IMR-90 (cell line): ENCODE data around the gene TTC23. TPM values are rescaled to one million over a fixed set of nuclear protein-coding genes. Genes with fewer than 3 reads are reported as not detected.

ENCODE experiments used
- ATAC-seq: fragments of 200-7000 bp; cut with Tn5 transposase; 2 replicates; pipeline ENCODE4 v1.9.1; 2020; ENCODE audit warnings: low read depth, mild to moderate bottlenecking, moderate library complexity
- BruUV-seq: library from RNA; stranded (reverse); fragments of 400-500 nt; replicated peaks from 2 replicates; lab custom pipeline; 2021; lab: Mats Ljungman, UMichigan
- CTCF ChIA-PET: fragments of 300-600 bp; formaldehyde crosslinking; extraction: SDS; loops from one replicate; lab custom pipeline; 2021; ENCODE audit warnings: antibody characterized with exemption; lab: Yijun Ruan, JAX
- POLR2A ChIA-PET: fragments of 300-600 bp; sonication (Branson Sonifier 250); formaldehyde crosslinking; loops from one replicate; lab custom pipeline; 2022; ENCODE audit warnings: antibody characterized with exemption; ENCODE audit not compliant: unreplicated experiment; lab: Charles Lee
- DNase-seq: peaks from one replicate; pipeline ENCODE4 v3.0.0; 2013
- H2AFZ ChIP-seq: replicated peaks from 2 replicates; pipeline ENCODE3; 2013; ENCODE audit warnings: low read length, mild to moderate bottlenecking; ENCODE audit not compliant: poor library complexity
- H2AK5ac ChIP-seq: 2 replicates; pipeline ENCODE4 v1.6.1; 2013; ENCODE audit warnings: low read depth, low read length, inconsistent platforms
- H2AK9ac ChIP-seq: replicated peaks from 2 replicates; pipeline ENCODE3; 2013; ENCODE audit warnings: mild to moderate bottlenecking, low read depth, low read length, moderate library complexity; ENCODE audit not compliant: poor library complexity
- H2BK120ac ChIP-seq: 2 replicates; pipeline ENCODE4 v1.6.1; 2013; ENCODE audit warnings: low read depth, low read length, inconsistent platforms
- H2BK15ac ChIP-seq: 3 replicates; pipeline ENCODE4 v1.6.1; 2013; ENCODE audit warnings: low read depth, low read length, inconsistent platforms
- H2BK20ac ChIP-seq: 2 replicates; pipeline ENCODE4 v1.6.1; 2013; ENCODE audit warnings: low read depth, mild to moderate bottlenecking, inconsistent platforms, low read length, moderate library complexity
- H2BK5ac ChIP-seq: 2 replicates; pipeline ENCODE4 v1.6.1; 2013; ENCODE audit warnings: mild to moderate bottlenecking, low read depth, low read length, inconsistent platforms; ENCODE audit not compliant: poor library complexity, severe bottlenecking
- H3K14ac ChIP-seq: replicated peaks from 2 replicates; pipeline ENCODE4 v1.6.1; 2013; ENCODE audit warnings: low read depth, low read length, inconsistent platforms
- H3K18ac ChIP-seq: 2 replicates; pipeline ENCODE4 v1.6.1; 2013; ENCODE audit warnings: low read depth, low read length, control low read depth
- H3K23ac ChIP-seq: 2 replicates; pipeline ENCODE4 v1.6.1; 2013; ENCODE audit warnings: low read depth, low read length, inconsistent platforms
- H3K27ac ChIP-seq: 2 replicates; pipeline ENCODE4 v1.5.1; 2013; ENCODE audit warnings: mild to moderate bottlenecking, control low read depth, low read length; ENCODE audit not compliant: insufficient read depth
- H3K27me3 ChIP-seq: 2 replicates; pipeline ENCODE4 v1.6.1; 2013; ENCODE audit warnings: low read length; ENCODE audit not compliant: control insufficient read depth, insufficient read depth
- H3K36me3 ChIP-seq: 2 replicates; pipeline ENCODE4 v1.6.1; 2013; ENCODE audit warnings: low read length, mixed read lengths; ENCODE audit not compliant: control insufficient read depth, insufficient read depth
- H3K4ac ChIP-seq: 2 replicates; pipeline ENCODE4 v1.6.1; 2013; ENCODE audit warnings: low read depth, low read length, inconsistent platforms
- H3K4me1 ChIP-seq: 2 replicates; pipeline ENCODE4 v1.6.1; 2013; ENCODE audit warnings: low read length, mixed read lengths; ENCODE audit not compliant: control insufficient read depth, insufficient read depth
- H3K4me2 ChIP-seq: 2 replicates; pipeline ENCODE4 v1.6.1; 2013; ENCODE audit warnings: low read depth, mild to moderate bottlenecking, control low read depth, low read length, moderate library complexity
- H3K4me3 ChIP-seq: 2 replicates; pipeline ENCODE4 v1.5.1; 2013; ENCODE audit warnings: low read depth, mild to moderate bottlenecking, control low read depth, low read length, moderate library complexity; ENCODE audit not compliant: insufficient read depth
- H3K56ac ChIP-seq: 2 replicates; pipeline ENCODE4 v1.6.1; 2013; ENCODE audit warnings: low read length, inconsistent platforms; ENCODE audit not compliant: insufficient read depth; ENCODE audit errors: extremely low read depth
- H3K79me1 ChIP-seq, 2 experiments: 2 replicates each; pipeline ENCODE4 v1.6.1; 2013; ENCODE audit warnings: low read length in 2 of 2, inconsistent platforms in 1 of 2, low read depth in 1 of 2
- H3K9ac ChIP-seq: 2 replicates; pipeline ENCODE4 v1.6.1; 2013; ENCODE audit warnings: low read depth, low read length, control low read depth
- H3K9me1 ChIP-seq: 2 replicates; pipeline ENCODE4 v1.6.1; 2013; ENCODE audit warnings: low read length, inconsistent platforms; ENCODE audit not compliant: insufficient read depth
- H3K9me3 ChIP-seq: 2 replicates; pipeline ENCODE4 v1.6.1; 2013; ENCODE audit warnings: low read length; ENCODE audit not compliant: control insufficient read depth, insufficient read depth
- H4K20me1 ChIP-seq: 2 replicates; pipeline ENCODE4 v1.6.1; 2013; ENCODE audit warnings: low read length, inconsistent platforms; ENCODE audit not compliant: insufficient read depth
- H4K5ac ChIP-seq: 2 replicates; pipeline ENCODE4 v1.6.1; 2013; ENCODE audit warnings: mild to moderate bottlenecking, low read depth, low read length, control low read depth
- H4K8ac ChIP-seq, 2 experiments: 2 replicates each; pipeline ENCODE4 v1.6.1; 2013; ENCODE audit warnings: low read depth in 2 of 2, low read length in 2 of 2, control low read depth in 1 of 2, inconsistent platforms in 1 of 2
- H4K91ac ChIP-seq: 2 replicates; pipeline ENCODE4 v1.6.1; 2013; ENCODE audit warnings: low read depth, low read length, inconsistent platforms; ENCODE audit not compliant: insufficient read depth
- CHD1 ChIP-seq: IDR thresholded peaks from 2 replicates; pipeline ENCODE4 v1.6.1; 2012; ENCODE audit warnings: low read depth, low read length, improper control_type of control experiment
- ELK1 ChIP-seq: fragments of 150-350 bp; IDR thresholded peaks from 2 replicates; pipeline ENCODE4 v1.6.1; 2016; ENCODE audit warnings: low read depth, mild to moderate bottlenecking, low read length, moderate library complexity, borderline replicate concordance
- MAZ ChIP-seq: IDR thresholded peaks from 2 replicates; pipeline ENCODE4 v1.6.1; 2012; ENCODE audit warnings: low read depth, mild to moderate bottlenecking, low read length, improper control_type of control experiment, moderate library complexity, borderline replicate concordance
- MXI1 ChIP-seq: IDR thresholded peaks from 2 replicates; pipeline ENCODE4 v1.6.1; 2012; ENCODE audit warnings: low read depth, mild to moderate bottlenecking, low read length, moderate library complexity, borderline replicate concordance
- RCOR1 ChIP-seq: IDR thresholded peaks from 2 replicates; pipeline ENCODE4 v1.6.1; 2012; ENCODE audit warnings: mild to moderate bottlenecking, low read length, improper control_type of control experiment; ENCODE audit not compliant: insufficient replicate concordance
- SMC3 ChIP-seq: fragments of 150-350 bp; IDR thresholded peaks from 2 replicates; pipeline ENCODE4 v1.6.1; 2016; ENCODE audit warnings: low read depth, mild to moderate bottlenecking, antibody characterized with exemption, low read length, moderate library complexity
- WGBS, 2 experiments: methylation state at CpG; one replicate each; pipeline versions ENCODE4 v1.1.5 to v1.1.7; 2013; ENCODE audit warnings: missing lambda C conversion rate in 2 of 2; ENCODE audit not compliant: insufficient read length in 1 of 2; ENCODE audit errors: extremely low coverage in 2 of 2; 5-methylcytosine and 5-hydroxymethylcytosine counted together
- dilution Hi-C: fragments of 300-500 bp; cut with HindIII; formaldehyde crosslinking; loops from one replicate; pipeline ENCODE4 v1.14.3; 2018; ENCODE audit warnings: low sequenced_read_pairs; ENCODE audit not compliant: unreplicated experiment
- in situ Hi-C: fragments of 300-500 bp; cut with MboI; formaldehyde crosslinking; loops from 3 replicates; pipeline ENCODE4 v1.14.3; 2019; ENCODE audit warnings: low sequenced_read_pairs, inconsistent platforms, mixed read lengths
- intact Hi-C: fragments of 100-400 bp; cut with micrococcal nuclease; formaldehyde crosslinking; loops from 2 replicates; pipeline ENCODE4 v1.10.0; 2022
- polyA plus RNA-seq, 3 experiments: library from polyadenylated mRNA; depleted of rRNA; stranded (reverse); fragments of >200 nt; gene quantifications; 2 replicates each; pipeline ENCODE4 v1.2.3, GENCODE V29; 2012; ENCODE audit warnings: low replicate concordance in 1 of 3
- total RNA-seq: library from RNA; depleted of rRNA; stranded (reverse); fragments of >200 nt; gene quantifications from 2 replicates; pipeline ENCODE4 v1.2.3, GENCODE V29; 2012

Gene TTC23
- total and polyA plus RNA-seq, 2 of the 4 experiments (the other 2 are of a cell fraction): 7.8 to 29.8 TPM

GRCh38 chr15:99114511-99115299 is 134.7 kb downstream of the TTC23 start (continued):
- TF ChIP-seq MAZ: no peak

- no peak overlapping the region for H2BK5ac ChIP-seq
- no peak overlapping the region for H2BK20ac ChIP-seq
- H3K4me2 ChIP-seq: no peak overlapping the region
- no peak overlapping the region for H4K8ac ChIP-seq
- H3K4me3 ChIP-seq: no peak overlapping the region
- DNase-seq (no peak), ATAC-seq (no peak)
- no peak overlapping the region for H4K91ac ChIP-seq
- no peaks in the 10 kb centered on the region for H3K9me3 ChIP-seq
- no peak overlapping the region for H3K14ac ChIP-seq
- no peak overlapping the region for H3K23ac ChIP-seq
- H3K9ac ChIP-seq: no peak overlapping the region
- H3K27ac ChIP-seq: no peak overlapping the region
- 92% methylated on average over 7 of the region's 13 CpGs; no CpG with 5 or more reads in 1 of the 2 experiments for WGBS, 2 experiments
- no peak overlapping the region for H2AK9ac ChIP-seq
- H3K4me1 ChIP-seq: peaks cover 2% of the 10 kb centered on the region; the same call in 1 of the 2 replicates
- CTCF ChIA-PET: no interaction called here
- no peaks in the 10 kb centered on the region for H4K20me1 ChIP-seq
- H3K4ac ChIP-seq: no peak overlapping the region
- intact Hi-C loops (no loop called here), dilution Hi-C loops (loop anchor here (25.0 kb wide), 1 partner anchor 99 kb away; no protein-coding TSS in a partner anchor), in situ Hi-C loops (loop anchor here (25.0 kb wide), 1 partner anchor 624 kb away; the partner anchor contains the start of gene LYSMD4)
- peaks cover 2 to 20% of the 10 kb centered on the region in 2 experiments; a peak in 3 of 4 replicates for H3K79me1 ChIP-seq
- H4K5ac ChIP-seq: no peak overlapping the region
- H2AK5ac ChIP-seq: no peak overlapping the region
- 0 out of 2 replicates have a peak, but pooled peaks cover 4% of the 10 kb centered on the region for H3K9me1 ChIP-seq
- H3K27me3 ChIP-seq: no peaks in the 10 kb centered on the region
- peaks cover 2% of the 10 kb centered on the region; the same call in 1 of the 2 replicates for H3K36me3 ChIP-seq
- no peak overlapping the region for H3K18ac ChIP-seq
- TF ChIP-seq SMC3 (no peak), MXI1 (no peak), RCOR1 (no peak), CHD1 (no peak), ELK1 (no peak), MAZ (no peak)
- H2BK120ac ChIP-seq: no peak overlapping the region
- BruUV-seq: no TSS peak
- no peak overlapping the region for H3K56ac ChIP-seq
- no peak overlapping the region for H2AFZ ChIP-seq
- POLR2A ChIA-PET: no interaction called here
- no peak overlapping the region for H2BK15ac ChIP-seq
Observed at GRCh38 chr15:99113547-99114271, 135.7 kb downstream of the TTC23 start.
